Stimulated activated CD4-positive, alpha-beta T cell treated with anti-CD3 and anti-CD28 coated beads, Interleukin-15, amount 100 ng/mL, for 1 hour (primary cell): ENCODE measurements around the gene PAM.
A peak's percentile ranks its signal among the peaks of the same experiment; 100 is the strongest.
"Not testable (repeated sequence)": the region's sequence is repeated elsewhere in the genome, so short reads cannot be mapped to it uniquely, and the experiment has no call there.

Source experiments
- DNase-seq, 2 donors: peaks; one replicate each; pipeline ENCODE4 v3.0.0-alpha.2; 2020; ENCODE audit warnings: low read depth in 1 of 2, low spot score in 1 of 2

PAM gene

GRCh38 chr5:102750151-102750834 is 4.8 kb upstream of the PAM start:
- no peak for DNase-seq

GRCh38 chr5:102751903-102752376 is 3.2 kb upstream of the PAM start:
- not testable (repeated sequence) for DNase-seq

GRCh38 chr5:102753889-102754766 is 977 bp upstream of the PAM start:
- no peak for DNase-seq

GRCh38 chr5:102755686-102756371 is 724 bp downstream of the PAM start:
- peak; percentile 30 to 55 for DNase-seq

- no peak for DNase-seq
Measured at GRCh38 chr5:102758576-102758975, 3.5 kb downstream of the PAM start.

GRCh38 chr5:102759289-102759688 is 4.2 kb downstream of the PAM start:
- DNase-seq: no peak

GRCh38 chr5:102759700-102760099 is 4.6 kb downstream of the PAM start:
- no peak for DNase-seq

- no peak for DNase-seq
Measured at GRCh38 chr5:102760815-102761214, 5.7 kb downstream of the PAM start.

- no peak for DNase-seq
Measured at GRCh38 chr5:102762095-102762534, 7.0 kb downstream of the PAM start.

- no peak for DNase-seq
Measured at GRCh38 chr5:102762562-102763227, 7.6 kb downstream of the PAM start.

GRCh38 chr5:102763734-102764133 is 8.6 kb downstream of the PAM start:
- no peak for DNase-seq

GRCh38 chr5:102764381-102765004 is 9.4 kb downstream of the PAM start:
- DNase-seq: no peak

- no peak for DNase-seq
Measured at GRCh38 chr5:102765350-102765749, 10.2 kb downstream of the PAM start.

GRCh38 chr5:102766295-102767090 is 11.4 kb downstream of the PAM start:
- DNase-seq: no peak

GRCh38 chr5:102767862-102768261 is 12.8 kb downstream of the PAM start:
- no peak for DNase-seq

GRCh38 chr5:102770803-102771202 is 15.7 kb downstream of the PAM start:
- DNase-seq: no peak

- DNase-seq: no peak
Measured at GRCh38 chr5:102771435-102771834, 16.3 kb downstream of the PAM start.

GRCh38 chr5:102772273-102772672 is 17.2 kb downstream of the PAM start:
- no peak for DNase-seq

- no peak for DNase-seq
Measured at GRCh38 chr5:102773133-102773532, 18.0 kb downstream of the PAM start.

GRCh38 chr5:102775756-102776155 is 20.7 kb downstream of the PAM start:
- not testable (repeated sequence) for DNase-seq
